Activated CD4-positive, CD25-positive, alpha-beta regulatory T cell treated with anti-CD3 and anti-CD28 coated beads, Interleukin-2, amount 50 U/mL, for 24 hours (primary cell): ENCODE measurements around the gene LMTK2.

Experiments used
- ATAC-seq, 2 donors: fragments of 150-1000 bp; cut with Tn5 transposase; one replicate each; pipeline ENCODE4 v1.10.0; 2021; ENCODE audit warnings: mild to moderate bottlenecking in 1 of 2, moderate library complexity in 1 of 2

Gene LMTK2

DNA sequence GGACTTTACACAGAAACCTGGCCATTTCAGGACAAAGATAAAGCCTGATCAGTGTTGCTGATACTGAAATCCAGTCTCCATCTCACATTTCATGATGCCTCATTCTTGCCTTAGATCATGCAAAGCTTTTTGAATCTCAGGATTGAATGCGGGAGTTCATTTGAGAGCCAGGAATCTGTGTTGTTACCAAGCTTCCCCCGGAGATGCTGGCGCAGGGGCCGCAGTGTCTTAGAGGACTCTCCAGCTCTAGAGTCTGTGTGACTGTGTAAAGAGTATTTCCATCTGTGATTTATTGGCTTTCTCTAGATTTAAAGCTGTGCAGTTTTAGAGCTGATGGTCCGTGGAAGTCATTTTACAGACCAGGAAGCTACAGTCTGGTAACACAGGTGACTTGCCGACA, 32.0 kb downstream of the LMTK2 start:
- ATAC-seq, result no peak

DNA sequence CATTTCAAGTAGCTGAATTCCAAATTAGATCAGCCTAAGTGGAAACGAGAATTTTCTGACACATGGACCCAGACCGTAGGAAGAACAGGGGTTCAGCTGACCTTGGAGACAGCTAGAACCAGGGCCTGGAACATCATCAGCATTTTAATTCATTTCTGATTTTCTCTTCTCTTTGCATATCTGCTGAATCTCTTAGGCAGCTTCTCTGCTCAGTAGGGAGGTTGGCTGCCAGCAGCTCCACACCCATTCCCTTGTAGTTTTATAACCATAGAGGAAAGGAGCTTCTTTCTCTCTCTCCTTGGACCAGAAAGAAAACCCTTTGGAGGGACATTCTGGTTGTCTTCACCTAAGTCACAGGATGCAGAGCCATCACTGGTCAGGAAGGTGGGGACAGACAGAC, 36.0 kb downstream of the LMTK2 start:
- no peak for ATAC-seq

GRCh38 chr7:98148607-98149006, 41.9 kb downstream of the LMTK2 start:
- ATAC-seq, result no peak

DNA sequence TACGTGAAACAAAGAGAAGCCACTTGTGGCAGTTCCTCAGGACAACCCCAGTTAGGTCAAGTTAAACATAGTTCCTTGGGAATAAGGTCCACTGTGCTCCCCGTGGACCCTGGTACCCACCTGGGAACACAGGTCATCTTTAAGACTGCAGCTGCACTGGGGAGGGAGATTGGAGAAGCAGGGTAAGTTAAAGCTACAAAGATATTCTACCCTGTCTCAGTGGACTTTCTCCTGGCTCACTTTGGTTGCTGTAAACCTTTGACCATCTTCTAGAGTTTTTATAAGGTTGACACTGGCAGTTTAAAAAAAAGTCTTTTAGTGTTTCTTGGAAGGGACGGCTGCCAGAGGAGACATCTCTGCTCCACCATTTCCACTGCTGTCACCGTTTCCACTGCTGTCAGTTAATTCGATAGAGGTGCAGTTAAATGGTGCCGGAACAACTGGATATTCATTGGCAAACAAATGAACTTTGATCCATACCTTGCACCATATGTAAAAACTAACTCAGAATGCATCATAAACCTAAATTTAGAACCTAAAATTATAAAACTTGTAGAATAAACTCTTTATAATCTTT, 42.5 kb downstream of the LMTK2 start:
- no peak for ATAC-seq

DNA sequence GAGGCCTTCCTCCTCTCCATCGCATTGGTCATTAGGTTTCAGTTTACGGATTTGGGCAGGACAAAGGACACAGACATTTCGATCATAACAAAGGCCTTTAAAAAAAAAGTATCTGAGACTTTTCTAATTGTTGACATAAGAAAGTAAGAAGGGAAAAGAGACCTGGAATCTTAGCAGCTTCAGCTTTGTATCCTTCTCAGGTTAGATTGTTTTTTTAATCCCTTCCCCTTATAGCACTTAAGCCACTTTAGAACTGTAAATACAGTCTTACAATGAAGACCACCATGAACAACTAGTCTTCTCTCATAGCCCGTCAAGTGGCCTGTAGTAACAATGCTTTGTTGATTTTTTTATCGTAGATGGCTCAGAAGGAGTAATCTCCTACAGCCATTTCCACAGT, 45.2 kb downstream of the LMTK2 start:
- no peak for ATAC-seq

GRCh38 chr7:98156700-98157099, 50.0 kb downstream of the LMTK2 start:
- ATAC-seq, result no peak

GRCh38 chr7:98157761-98158160, 51.1 kb downstream of the LMTK2 start:
- no peak for ATAC-seq

- ATAC-seq, result no peak
These were observed 56.1 kb downstream of the LMTK2 start for GRCh38 chr7:98162758-98163157.

- ATAC-seq, result no peak
These were observed 56.6 kb downstream of the LMTK2 start for GRCh38 chr7:98163269-98163668.

DNA sequence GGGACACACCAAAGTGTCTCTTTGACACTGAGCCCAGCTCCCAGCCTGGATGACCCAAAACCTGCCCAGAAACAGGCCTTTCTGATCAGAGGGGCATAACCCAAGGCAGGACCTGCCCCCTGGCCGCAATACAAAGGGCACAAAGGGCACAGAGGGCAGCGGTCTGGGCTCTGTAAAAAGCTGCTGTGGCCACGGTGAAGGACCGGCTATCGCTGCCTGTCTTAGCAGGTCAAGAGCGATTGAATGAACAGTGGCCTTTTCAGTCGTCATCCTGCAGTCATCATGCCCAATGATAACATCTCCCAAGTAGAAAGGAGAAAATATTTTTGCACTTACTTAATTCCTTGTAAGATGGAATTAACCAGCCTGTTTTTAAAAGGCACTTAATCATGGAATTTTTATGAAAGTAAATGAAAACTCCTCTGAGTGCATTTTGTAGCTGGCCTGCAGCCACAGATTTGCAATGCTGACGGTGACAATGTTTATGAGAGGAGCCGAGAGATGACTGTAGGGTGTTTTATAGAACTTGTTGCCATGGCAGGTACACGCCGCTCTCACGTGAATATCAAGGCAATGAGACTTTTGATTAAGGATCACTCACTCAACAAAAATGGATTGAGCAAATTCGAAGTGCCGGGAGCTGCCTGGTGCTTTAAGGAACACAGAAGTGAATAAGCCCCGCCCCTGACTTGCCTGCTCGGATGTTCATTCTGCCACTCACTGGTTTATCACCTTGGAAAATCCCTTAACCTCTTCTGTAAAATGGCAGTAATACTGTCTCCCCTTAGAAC, 57.2 kb downstream of the LMTK2 start:
- ATAC-seq, result no peak

DNA sequence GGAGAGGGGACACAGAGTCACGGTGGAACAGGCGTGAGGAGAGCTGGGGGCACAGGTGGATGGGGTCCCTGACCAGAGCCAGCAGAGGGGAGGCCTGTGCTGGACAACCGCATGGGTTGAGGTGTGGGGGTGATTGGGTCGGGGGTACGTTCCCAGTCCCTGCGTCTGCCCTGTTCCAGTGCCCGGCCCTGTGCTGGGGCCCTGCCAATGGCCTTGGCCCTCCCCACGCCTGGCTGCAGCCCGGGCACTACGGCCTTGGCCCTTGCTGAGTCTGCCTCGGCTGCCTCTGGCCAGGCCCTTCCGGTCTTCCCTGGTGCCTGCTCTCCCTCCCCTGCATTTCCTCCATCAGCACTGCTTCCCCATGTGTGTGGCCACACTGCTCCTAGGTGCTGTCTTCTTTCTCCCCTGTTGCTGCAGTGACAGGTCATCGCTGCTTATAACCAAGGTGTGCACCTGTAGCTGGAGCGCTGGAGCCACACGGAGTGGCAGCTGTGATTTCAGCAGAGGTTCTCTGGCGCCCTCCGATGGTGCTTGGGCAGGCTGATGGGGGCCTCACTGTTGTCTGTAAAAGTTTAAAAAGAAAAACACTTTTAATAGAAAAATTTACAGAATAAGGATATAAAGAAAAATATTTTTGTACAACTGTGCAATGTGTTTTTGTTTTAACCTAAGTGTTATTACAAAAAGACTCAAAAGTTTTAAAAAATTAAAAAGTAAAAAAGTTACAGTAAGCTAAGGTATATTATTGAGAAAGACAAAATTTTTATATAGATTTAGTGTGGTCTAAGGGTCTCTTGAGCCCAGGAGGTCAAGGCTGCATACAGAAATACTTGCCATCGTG, 59.4 kb downstream of the LMTK2 start:
- peak; percentile 31 to 41 for ATAC-seq

- no peak for ATAC-seq
These were observed 60.0 kb downstream of the LMTK2 start for GRCh38 chr7:98166668-98166970.

GRCh38 chr7:98167653-98168052, 61.0 kb downstream of the LMTK2 start:
- ATAC-seq, result no peak

- peak; percentile 74 to 87 for ATAC-seq
These were observed 61.7 kb downstream of the LMTK2 start for GRCh38 chr7:98168181-98168903.

- no peak for ATAC-seq
These were observed 62.4 kb downstream of the LMTK2 start for GRCh38 chr7:98168904-98169621.

GRCh38 chr7:98170966-98171365, 64.3 kb downstream of the LMTK2 start:
- no peak for ATAC-seq

DNA sequence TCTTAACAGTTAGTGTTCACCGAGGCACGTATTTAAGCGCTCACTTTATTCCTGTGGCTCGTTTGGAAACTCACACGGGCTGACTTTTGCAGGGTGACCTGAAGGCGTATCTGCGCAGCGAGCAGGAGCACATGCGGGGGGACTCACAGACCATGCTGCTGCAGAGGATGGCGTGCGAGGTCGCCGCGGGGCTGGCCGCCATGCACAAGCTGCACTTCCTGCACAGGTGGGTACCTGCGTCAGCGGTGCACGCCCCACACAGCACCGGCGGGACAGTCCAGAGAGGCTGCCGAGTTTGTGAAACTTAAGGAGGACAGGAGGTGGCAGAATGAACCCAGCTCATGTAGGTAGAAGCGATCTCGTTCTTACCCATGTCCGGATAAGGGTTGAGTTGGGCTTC, 64.8 kb downstream of the LMTK2 start:
- ATAC-seq, result no peak

DNA sequence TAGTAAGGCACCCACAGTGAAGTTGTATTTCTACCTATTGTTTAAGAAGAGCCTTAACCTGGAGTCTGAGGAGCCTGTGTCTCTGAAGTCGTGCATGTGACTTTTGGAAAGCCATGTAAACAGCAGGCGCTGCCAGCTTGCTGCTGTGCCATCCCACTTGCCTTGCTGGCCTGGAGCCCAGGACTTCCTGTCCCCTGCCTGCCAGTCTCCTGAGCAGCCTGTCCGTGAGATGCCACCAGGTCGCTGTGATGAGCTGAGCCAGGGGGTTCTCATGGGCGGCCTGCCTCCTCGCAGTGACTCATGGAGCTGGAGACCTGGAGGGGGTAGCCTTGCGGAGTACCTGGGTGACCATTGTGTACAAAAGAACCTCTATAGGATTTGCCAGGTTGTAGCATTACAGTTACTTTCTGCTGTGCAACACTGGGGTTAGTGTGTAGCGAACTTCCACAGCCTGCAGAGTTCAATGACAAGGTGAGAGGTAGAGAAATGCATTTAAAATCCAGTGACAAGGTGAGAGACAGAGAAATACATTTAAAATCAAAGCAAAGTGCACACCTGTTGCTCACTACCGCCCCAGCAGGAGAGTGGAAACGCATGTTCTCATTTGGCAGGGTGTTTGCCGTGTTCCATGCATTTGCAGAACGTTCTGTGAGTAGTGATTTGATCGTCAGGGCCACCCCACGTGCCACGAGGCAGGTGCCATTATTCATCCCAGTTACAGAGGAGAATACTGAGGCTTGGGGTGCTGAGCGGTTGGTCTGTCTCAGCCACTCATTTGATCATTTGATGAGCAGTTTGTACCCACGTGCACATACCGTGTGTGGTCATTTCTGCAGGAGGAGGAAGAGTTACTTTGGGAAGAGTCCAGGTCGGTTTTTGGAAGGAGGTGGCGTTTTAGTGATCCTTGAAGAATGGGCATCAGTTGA, 67.9 kb downstream of the LMTK2 start:
- no peak for ATAC-seq

DNA sequence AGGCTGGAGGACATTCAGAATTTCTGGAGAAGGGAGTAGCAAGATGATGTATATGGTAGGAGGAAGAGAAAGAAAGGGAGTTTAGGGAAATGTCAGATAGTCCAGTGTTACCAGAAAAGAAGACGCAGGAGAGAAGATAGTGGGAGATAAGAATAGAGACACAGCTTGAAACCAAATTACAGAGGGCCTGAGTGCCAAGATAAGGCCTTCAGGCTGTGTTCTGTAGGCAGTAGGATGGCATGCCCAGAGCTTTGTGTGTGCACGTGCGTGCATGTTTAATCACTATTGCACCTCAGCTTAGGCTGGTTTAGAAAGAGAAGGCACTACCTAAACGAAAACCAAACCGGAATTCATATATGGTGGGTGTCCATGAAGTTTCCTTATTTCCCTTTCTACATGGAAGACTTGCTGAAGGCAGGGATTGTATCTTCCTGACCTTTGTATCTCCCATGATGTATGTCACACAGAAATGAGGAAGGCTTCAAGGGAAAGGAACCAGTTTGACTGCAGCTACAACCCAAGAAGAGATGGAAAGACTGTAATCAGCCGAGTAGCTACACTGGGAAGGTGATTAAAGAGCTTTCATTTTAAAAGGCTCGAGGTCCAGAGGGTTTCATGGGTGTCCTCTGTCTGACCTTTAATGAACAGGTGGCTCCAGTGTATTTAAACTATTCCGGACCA, 68.7 kb downstream of the LMTK2 start:
- ATAC-seq, result no peak

- no peak for ATAC-seq
These were observed 70.9 kb downstream of the LMTK2 start for GRCh38 chr7:98177553-98177952.

DNA sequence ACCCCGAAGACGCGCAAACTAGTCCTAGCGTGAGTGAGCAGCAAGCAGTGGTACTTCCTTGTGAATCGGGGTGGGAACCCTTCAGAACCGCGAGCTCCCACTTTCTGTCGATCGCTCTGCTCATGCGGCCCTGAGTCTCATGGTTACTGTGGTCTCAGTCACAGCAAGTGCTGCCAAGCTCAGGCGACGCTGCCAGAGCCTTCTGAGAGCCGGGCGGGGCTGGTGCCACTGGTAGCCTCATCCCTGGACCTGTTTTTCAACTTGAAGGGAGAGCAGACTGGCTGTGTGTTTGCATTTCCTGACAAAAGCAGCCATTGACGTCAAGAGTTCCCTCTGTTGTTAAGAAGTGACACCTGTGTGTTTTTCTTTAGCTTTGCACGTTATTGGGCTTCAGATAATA, 71.7 kb downstream of the LMTK2 start:
- no peak for ATAC-seq
